HG03060 (cell line): ENCODE measurements around the gene KAZN.
"Not testable (repeated sequence)": the region's sequence is repeated elsewhere in the genome, so short reads cannot be mapped to it uniquely, and the experiment has no call there.

Experiments
- ATAC-seq: cut with Tn5 transposase; IDR thresholded peaks from one replicate; pipeline ENCODE4 v1.9.1; 2021; ENCODE audit warnings: low read depth, moderate number of reproducible peaks; ENCODE audit not compliant: unreplicated experiment

The KAZN gene

DNA sequence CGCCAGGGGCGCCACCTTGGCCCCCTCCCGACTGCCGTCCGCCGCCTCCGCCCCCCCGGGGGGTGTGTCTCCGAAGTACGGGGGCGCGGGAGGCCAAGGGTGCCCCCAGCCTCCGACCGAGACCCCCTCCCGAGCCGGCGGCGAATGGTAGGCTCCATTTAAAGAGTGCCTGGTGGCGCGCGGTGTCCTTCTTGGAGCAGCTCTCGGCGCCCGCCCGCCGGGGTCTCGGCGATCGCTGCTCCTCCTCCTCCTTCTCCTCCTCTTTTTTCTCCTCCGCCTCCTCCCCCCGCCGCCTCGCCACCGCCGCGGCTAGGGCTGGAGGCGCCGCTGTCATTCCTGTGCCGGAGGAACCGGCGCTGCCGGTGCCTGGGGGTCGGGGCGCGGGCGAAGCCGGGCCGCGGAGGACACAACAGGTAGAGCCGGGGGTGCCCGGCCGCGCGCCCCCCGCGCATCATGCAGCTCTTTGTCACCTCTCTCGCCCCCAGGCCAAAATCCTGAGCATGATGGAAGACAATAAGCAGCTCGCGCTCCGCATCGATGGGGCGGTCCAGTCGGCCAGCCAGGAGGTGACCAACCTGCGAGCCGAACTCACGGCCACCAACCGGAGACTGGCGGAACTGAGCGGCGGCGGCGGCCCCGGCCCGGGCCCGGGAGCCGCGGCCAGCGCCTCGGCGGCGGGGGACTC is at the start of gene KAZN:
Gene KAZN, plus strand, starts transcription at position 188 of the 685 bp plus-strand sequence.
- no peak for ATAC-seq

DNA sequence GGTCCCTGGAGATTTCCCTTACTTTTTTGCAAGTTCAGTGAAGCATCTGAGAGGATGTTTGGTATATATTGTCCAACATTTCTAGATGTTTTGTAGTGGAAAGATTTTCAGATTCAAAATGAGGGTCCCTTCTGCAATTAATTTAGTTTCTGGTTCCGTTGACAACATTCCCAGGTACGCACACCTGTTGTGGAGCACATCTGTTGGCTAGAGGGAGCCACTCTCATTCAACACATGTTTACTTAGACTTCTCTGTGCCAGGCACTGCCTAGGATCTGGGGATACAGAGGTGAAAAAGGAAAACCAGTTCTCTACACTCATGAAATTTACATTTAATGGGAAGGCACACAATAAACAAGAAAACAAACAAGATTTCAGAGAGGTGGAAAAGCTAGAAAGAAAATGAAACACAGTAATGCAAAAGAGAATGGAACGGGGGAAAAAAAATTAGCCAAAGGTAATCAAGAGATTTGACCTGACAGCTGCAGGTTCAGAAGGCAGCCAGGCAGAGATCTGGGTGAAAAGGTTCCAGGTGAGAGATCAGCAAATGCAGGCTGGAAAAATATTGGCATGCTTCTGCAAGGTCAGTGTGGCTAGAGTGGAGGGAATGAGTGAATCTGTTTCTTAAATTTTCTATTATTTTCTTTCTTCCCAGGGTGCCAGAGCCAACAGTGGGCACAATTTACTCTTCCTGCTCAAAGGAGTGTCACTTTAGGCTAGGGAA is 48.4 kb upstream of the KAZN start:
- ATAC-seq, result no peak

DNA sequence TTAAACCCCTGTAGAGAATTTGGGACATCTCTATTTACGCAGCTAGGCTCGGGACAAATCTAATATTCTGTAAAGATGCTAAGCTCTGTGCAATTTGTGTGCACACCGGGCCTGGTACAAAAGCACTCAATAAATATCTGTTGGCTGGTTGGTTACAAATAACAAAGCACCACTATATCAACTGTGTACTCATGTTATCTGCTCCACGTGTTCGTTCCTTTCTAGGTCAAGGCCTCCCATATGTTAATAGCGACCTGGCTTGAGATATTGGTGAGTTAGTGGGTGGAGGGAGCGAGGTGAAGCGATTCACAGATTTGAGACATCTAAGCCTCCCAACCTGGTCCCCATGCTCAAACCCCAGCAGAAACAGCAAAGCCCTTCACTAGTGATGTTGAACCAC is 47.1 kb upstream of the KAZN start:
- no peak for ATAC-seq

DNA sequence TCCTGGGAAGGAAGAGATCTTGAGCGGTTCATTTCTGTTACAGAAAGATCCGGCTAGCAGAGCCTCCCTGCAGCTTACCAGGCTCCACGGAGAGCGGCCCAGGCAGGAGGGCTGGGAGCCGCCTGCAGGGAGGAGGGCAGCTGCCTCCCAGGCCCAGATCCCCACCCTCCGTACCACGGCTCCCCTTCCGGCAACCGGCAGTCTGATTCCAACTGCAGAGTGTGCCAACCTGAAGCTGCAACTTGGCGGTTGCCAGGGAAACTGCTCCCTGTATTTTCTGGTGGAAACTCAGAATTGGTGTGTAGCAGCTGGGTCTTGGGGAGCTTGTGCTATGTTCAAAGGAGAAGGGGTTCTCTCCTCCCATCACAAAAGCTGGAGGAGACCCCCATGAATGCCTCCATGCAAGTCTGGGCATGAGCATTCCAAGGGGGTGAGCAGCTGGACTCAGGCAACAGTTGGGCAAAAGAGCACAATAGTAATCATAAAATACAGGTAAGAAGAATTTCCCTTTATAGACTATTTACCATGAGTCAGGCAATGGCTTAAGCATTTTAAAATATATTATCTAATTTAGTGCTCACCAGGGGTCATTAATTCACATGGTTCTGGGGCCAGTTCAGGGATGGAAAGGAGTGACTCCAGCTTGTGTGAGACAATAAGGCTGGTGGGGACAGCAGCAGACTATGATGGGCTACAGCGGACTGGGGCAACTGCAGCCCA is 46.1 kb upstream of the KAZN start:
- no peak for ATAC-seq

DNA sequence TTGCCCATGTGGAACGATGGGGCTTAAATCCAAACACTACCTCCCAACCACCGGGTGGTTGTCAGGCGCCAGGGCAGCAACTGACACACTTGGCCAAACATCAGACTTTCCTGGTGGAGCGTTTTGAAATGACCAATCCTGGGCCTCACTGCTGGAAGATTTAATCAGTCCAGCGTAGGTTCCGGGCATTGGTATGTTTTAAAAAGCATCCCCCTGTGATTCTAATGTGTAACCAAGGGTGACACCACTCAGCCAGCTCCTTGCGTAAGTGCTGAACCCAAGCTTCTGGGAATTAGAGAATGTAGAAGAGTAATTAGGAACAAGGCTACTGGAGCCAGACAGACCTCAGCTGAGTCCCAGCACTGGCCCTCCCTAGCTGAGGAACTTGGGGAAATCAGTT is 44.8 kb upstream of the KAZN start:
- no peak for ATAC-seq

DNA sequence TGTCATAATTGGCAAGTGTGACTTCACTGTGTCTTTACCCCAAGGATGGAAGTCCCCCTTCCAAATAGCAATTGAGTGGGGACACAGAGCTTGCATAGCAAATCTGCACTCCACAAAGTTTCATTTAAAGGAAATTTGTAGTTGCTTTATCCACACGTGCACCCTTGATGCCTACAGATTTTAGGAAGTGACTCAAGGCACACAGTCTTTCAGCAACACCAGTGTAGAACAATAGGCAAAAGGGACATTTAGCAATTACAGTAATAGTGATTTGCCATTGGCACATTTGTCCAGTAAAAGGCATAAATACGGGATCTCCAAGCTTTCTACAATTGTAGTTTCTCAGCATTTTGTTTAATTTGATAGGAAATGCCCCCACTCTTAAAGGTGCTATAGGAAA is 43.4 kb upstream of the KAZN start:
- no peak for ATAC-seq

DNA sequence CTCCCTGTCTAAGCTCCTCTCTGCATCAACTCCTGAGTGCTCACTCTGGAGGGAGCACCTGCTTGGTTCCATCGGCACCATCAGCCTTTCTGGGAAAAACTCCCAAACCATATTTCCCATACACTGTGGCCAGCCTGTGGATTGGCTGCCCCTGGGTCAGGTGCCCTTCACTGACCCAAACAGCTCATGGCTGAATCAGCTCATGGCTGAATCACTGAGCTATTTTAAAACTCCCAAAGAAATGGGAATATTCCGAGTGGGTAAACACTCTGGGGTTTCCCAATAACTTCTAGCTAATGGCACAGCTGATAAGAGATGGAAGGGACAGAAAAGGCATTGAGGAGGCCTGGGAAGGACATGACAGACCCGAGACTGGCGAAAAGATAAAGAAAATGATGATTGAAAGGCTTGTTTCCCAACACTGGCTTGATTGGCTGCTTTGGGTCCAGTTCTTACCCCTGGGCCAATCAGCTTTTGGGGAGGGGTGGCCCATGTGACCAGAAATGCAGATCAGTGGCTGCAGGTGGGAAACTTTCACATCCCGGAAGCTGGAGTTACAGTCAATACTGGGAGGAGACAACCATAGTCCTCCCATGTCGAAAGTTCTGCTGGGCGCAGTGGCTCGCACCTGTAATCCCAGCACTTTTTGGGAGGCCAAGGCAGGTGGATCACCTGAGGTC is 37.3 kb upstream of the KAZN start:
- no peak for ATAC-seq

DNA sequence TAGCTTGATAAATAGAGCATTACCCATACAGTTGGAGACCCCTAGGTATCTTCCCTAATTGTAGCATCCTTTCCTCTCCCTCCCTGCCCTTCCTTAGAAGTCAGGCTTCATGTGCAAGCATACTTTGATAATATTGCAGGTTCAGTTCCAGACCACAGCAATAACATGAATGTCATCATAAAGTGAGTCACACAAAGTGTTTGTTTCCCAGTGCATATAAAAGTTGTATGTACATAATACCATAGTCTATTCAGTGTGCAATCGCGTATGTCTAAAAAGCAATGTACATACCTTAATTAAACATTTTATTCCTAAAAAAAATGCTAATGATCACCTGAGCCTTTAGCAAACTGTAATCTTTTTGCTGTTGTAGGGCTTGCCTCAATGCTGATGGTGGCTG is 33.4 kb upstream of the KAZN start:
- ATAC-seq, result no peak

DNA sequence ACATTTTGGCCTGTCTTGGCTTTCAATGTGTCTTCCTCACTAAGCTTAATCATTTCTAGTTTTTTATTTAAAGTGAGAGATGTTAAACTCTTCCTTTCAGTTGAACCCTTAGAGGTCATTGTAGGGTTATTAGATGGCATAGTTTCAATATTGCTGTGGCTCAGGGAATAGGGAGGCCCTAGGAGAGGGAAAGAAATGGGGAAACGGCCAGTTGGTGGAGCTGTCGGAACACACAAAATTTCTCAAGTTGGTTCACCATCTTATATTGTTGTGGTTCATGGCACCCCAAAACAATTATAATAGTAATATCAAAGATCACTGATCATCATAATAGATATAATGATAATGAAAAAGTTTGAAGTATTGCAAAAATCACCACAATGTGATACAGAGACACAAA is 31.4 kb upstream of the KAZN start:
- no peak for ATAC-seq

DNA sequence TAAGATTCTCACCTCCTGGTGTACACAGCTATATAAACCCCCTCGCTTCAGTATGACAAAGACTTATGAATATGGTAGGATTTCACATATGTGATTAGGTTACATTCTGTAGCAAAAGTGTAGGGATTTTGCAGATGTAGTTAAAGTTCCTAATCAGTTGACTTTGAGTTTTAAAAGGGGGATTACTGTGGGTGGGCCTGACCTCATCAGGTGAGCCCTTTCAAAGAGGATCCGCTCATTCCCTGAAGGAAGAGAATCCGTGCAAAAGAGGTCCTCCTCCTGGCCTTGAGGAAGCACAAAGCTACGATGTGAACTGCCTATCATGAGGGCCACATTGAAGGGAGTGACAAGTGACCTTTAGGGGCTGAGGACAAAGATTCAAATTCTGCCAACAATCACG is 30.6 kb upstream of the KAZN start:
- no peak for ATAC-seq

DNA sequence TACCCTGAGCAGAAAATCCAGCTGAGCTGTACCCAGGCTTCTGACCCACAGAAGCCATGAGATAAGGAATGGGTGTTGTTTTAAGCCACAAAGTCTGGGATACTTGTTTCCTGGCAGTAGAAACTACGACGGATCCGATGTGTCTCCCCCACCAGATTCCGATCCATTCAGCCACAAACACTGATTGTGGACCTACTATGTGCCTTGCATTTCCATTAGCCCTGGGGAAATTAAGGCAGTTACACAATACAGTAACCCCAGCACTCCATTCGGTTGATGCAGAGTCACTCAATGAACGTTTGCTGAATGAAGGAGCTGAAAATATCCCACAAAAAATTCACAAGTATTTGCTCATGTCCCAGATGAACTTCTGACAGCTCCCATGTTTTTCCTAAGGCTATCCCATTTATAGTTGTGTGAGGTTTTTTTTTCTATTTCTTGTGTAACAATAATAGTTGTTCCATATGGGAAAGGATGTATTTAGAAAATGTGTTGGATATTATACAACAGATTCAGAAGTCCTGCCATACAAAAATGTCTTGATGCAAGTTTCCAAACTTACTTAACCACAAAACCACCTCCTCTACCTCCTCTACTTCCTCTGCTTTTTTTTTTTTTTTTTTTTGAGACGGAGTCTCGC is 29.6 kb upstream of the KAZN start:
- no peak for ATAC-seq

DNA sequence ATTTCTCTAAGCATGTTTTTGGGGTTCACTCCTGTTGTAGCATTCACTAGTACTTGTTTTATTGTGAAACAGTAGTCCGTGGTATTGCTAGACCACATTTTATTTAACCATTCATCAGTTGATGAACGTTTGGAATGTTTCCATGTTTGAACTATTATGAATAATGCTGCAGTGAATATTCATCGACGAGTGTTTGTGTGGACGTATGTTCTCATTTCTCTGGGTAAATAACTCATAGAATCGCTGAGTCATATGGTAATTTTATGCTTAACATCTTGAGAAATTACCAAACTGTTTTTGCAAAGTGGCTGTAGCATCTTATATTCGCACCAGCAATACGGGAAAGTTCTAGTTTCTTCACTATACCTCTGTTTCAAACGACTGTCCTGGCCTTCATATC is 28.0 kb upstream of the KAZN start:
- ATAC-seq, result no peak

DNA sequence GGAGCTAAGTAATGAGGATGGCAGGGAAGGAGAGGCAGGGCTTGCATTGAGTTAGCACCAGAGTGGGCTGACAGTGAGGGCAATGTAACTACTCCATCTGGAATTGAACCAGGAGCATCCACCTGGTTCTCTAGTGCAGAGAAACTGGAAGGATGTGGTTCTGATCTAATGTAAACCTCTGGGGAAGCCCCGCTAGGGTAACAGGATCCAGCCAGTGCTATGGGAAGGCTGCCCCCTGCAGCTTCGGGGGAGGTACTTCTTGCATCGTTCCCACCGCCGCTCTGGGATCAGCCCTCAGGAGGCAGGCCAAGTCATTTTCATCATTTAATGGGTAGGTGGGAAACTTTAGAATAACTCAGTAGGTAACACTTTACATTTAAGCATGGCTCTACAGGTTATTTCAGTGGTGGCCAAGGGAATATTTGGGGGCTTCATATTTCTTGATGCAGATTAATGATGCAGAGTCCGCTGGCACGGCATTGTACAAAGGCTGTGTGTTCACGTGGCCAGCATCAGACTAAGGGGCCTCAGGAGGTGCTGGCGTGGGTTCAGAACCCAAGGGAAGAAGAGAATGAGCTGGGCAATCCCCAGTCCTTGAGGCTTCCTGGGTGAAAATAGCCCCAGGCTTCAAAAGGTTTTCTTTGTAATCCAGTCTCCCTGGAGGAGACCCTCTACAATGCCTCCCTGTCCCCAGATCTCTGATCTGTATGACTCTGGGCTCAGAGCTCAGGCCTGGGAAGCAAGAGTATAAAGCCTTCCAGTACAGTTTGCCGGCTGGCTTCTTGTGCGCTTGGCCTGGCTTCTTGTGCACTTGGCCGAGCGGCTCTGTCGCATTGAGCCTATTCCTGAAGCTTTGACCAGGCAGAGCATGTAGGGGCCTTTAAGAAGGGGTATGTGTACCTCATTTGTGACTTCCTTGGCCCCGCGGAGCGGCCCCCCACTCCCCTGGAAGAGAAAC is 26.4 kb upstream of the KAZN start:
- no peak for ATAC-seq

DNA sequence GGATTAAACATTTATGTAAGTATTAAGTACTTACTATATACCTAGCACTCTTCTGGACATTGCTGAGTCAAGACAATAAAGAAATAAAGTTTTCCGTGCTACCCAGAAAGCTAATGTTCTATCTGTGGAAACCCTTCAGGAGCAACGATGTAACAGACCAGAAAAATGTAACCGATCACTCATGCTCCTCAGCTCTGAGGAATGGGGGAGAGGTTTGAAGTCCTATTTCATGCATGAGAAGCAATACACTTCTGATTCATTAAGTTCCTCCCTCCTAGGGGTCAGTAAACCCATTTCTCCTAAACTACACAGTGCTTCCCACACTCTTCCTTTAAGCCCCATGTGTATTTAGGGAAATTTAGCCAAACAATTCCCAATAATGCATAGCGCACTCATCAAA is 25.6 kb upstream of the KAZN start:
- ATAC-seq, result no peak

DNA sequence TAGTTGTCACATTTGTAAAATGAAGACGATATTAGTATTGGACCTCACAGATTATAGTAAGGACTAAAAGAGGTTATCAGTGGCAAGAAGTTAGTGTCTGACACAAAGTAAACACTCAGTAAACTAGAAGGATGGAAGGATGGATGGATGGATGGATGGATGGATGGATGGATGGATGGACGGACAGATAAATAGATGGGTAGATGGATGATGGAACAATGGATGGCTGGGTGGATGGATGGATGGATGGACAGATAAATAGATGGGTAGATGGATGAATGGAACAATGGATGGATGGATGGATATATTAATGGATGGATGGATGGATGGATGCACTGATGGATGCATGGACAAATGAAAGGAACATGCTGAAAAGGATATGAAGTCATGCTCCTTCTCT is 22.3 kb upstream of the KAZN start:
- no peak for ATAC-seq

DNA sequence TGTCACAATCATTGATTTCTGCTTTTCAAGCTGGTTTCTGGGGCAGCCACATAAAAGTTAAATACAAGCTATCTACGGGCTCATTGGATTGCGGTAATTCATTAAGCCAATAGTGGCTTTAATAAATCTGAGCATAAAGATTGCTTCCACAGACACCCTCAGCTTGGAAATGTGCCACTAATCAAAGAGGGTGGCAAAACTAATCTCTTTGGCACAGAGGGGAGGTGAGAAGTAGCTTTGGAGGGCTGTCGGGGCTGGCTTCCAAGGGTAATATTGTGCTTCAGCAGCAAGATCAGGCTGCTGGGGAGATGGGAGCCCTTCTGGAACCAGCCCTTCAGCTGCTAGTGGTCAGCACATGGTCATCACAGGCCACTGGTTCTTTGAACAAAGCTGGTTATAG is 21.2 kb upstream of the KAZN start:
- ATAC-seq, result no peak

DNA sequence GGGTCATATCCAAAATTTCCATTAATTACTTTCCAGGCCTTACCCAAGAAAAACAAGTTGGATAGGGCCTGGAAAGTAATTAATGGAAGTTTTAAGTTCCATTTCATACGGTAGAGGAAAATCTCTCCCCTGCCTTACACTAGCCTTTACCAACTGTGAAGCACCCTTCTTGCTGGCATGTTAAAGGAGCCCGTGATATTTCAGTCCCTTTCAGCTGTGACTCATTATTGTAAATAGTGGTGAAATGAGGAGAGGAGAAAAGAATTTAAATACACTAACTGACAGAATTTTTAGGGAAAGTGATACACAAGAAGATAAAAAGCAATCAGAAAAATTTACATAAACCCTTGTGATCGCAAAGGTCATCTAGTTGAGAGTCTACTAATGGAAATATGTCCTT is 20.3 kb upstream of the KAZN start:
- no peak for ATAC-seq

DNA sequence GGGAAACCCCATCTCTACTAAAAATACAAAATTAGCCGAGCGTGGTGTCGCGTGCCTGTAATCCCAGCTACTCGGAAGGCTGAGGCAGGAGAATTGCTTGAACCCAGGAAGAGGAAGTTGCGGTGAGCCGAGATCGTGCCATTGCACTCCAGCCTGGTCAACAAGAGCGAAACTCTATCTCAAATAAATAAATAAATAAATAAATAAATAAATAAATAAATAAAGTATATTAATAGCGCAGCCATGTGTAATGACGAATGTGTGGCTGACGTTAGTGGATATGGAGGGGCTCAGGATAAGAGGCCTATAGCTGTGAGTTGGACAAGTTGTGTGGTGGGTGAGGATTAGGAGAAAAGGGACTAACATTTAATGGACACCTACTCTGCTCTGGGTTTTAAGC is 18.2 kb upstream of the KAZN start:
- not testable (repeated sequence) for ATAC-seq

DNA sequence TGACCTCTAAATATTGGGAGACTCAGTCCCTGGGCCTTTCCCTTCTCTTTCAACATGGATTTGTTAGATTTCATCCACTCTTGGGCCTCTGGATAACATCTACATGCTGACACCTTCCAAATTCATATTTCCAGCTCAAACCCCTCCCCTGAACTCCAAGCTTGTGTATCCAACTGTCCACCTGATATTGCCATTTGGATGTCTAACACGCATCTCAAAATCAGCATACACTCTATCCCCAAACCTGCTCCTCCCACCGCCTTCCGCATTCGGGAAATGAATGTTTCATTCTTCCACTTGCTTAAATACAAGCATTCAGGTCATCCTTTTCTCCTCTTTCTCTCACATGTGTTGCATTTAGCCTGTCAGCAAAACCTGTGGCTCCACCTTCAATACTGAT is 17.5 kb upstream of the KAZN start:
- ATAC-seq, result no peak

DNA sequence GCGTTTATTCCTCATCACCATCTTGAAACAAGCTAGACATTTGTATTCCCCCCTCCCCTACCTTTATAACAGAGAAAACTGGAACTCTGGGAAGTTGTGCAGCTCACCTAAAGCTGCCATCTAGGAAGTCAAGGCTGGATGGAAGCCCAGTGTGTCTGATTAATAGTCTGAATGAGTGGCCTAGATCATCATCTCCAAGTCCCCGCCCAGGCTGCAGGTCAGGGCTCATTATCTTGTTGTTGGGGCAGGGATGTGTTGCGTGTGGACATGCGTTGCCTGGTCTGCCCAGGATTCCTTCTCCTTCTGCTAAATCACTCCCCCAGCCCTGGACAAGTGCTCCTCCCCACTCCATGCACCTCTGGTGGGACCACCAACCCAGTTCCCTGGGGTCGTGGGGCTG is 14.7 kb upstream of the KAZN start:
- ATAC-seq, result no peak
